ENCODE data around the gene TBC1D22A.
A peak's percentile ranks its signal among the peaks of the same experiment; 100 is the strongest.
"Not testable (repeated sequence)": the region's sequence is repeated elsewhere in the genome, so short reads cannot be mapped to it uniquely, and the experiment has no call there.

The TBC1D22A gene

GRCh38 chr22:46762238-46763050 lies at the start of gene TBC1D22A:
TSS of gene TBC1D22A (plus strand) at chr22:46762650. CDS start at chr22:46762787, 137 bp downstream.
- DNase-seq (ENCODE audit: low read depth): peak; percentile 97

- DNase-seq (ENCODE audit: low read depth): no peak
Measured at GRCh38 chr22:46714550-46714949, 47.9 kb upstream of the TBC1D22A start.

- no peak for DNase-seq (ENCODE audit: low read depth)
Measured at GRCh38 chr22:46719921-46720320, 42.5 kb upstream of the TBC1D22A start.

GRCh38 chr22:46721501-46722085 lies 40.9 kb upstream of the TBC1D22A start:
- DNase-seq (ENCODE audit: low read depth): no peak

GRCh38 chr22:46723882-46724281 lies 38.6 kb upstream of the TBC1D22A start:
- no peak for DNase-seq (ENCODE audit: low read depth)

GRCh38 chr22:46725096-46725495 lies 37.4 kb upstream of the TBC1D22A start:
- DNase-seq (ENCODE audit: low read depth): no peak

GRCh38 chr22:46726066-46726985 lies 36.1 kb upstream of the TBC1D22A start:
- DNase-seq (ENCODE audit: low read depth): no peak

- DNase-seq (ENCODE audit: low read depth): no peak
Measured at GRCh38 chr22:46726986-46727317, 35.5 kb upstream of the TBC1D22A start.

- no peak for DNase-seq (ENCODE audit: low read depth)
Measured at GRCh38 chr22:46727813-46728364, 34.6 kb upstream of the TBC1D22A start.

GRCh38 chr22:46728470-46728869 lies 34.0 kb upstream of the TBC1D22A start:
- no peak for DNase-seq (ENCODE audit: low read depth)

- DNase-seq (ENCODE audit: low read depth): no peak
Measured at GRCh38 chr22:46730568-46731245, 31.7 kb upstream of the TBC1D22A start.

GRCh38 chr22:46731246-46732040 lies 31.0 kb upstream of the TBC1D22A start:
- no peak for DNase-seq (ENCODE audit: low read depth)

- no peak for DNase-seq (ENCODE audit: low read depth)
Measured at GRCh38 chr22:46732041-46732379, 30.4 kb upstream of the TBC1D22A start.

- no peak for DNase-seq (ENCODE audit: low read depth)
Measured at GRCh38 chr22:46732513-46732912, 29.9 kb upstream of the TBC1D22A start.

GRCh38 chr22:46734213-46734722 lies 28.2 kb upstream of the TBC1D22A start:
- not testable (repeated sequence) for DNase-seq (ENCODE audit: low read depth)

- DNase-seq (ENCODE audit: low read depth): no peak
Measured at GRCh38 chr22:46734830-46735453, 27.5 kb upstream of the TBC1D22A start.

GRCh38 chr22:46735747-46736608 lies 26.5 kb upstream of the TBC1D22A start:
- DNase-seq (ENCODE audit: low read depth): no peak

- no peak for DNase-seq (ENCODE audit: low read depth)
Measured at GRCh38 chr22:46736705-46737104, 25.7 kb upstream of the TBC1D22A start.

Data from ELR (cell line).